ENCODE measurements around the gene SLC22A23.

SLC22A23 gene

DNA sequence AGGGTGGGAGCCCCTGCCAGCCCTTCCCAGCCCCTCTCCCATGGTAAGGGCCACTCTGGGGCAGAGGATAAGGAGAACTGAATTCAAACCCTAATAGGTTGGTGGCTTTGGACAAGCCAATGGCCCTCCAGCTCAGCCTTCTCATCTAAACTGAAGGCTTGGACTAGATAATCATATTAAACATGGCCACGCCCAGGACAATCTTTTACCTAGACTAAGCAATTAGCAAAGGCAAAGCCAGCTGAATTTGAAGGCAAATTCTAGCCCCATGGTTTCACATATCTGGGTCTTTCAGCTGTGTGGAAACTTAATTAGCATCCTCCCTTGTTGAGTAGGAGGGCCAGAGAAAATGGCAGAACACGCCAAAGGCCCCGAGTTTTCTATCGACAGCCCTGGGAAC lies 10.7 kb downstream of the SLC22A23 start:
- Mint-ChIP-seq H3K4me1 (peaks cover 17% of the 10 kb centered on the region), H3K27ac (no peak overlapping the region), H3K27me3 (peaks cover 8% of the 10 kb centered on the region), H3K36me3 (peaks cover 9% of the 10 kb centered on the region), H3K9me3 (peaks cover 6% of the 10 kb centered on the region), H3K4me3 (no peak overlapping the region)
- no peak for DNase-seq
- CTCF ChIA-PET: interaction anchor here (1.4 kb wide), 1 partner anchor 35 kb away, joined by 4 read pairs; no protein-coding TSS in a partner anchor

DNA sequence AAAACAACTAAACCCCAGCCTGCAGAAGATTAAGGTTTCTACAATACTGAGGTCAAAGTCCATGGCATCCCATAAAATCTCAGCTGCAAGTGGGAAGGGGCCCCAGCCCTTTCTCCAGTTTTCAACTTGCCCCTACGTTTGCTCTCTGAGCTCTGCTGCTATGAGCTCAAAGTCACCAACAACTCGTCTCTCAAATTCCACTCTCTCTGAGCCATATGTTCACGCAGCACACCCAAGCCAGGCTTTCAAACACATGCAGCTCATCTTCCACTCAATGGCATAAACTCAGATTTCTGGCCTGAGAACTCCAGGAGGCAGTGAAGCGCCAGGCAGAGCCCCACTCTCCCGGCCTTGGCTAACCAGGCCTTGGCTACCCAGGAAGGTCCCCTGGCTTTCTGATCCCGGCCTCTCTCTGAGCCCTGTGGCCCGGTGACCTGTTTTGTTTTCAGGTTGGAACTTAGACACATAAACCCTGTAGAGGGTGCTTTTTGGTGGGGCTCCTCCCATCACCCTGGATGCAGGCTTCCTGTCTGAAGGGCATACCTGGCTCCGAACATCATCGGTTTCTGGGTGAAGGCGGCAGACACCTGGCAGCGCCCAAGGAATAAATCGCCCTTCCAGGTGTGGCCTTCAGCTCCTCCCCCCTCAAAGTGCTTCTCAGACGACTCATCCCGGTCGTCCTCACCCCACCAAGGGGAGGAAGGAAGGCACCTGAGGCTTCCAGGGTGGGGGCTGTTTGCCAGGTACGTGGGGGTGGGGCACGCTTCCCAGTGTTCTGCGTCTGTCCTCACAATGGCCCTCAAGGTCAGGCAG lies 12.4 kb downstream of the SLC22A23 start:
- H3K4me3 Mint-ChIP-seq: no peak overlapping the region
- peaks cover 10% of the 10 kb centered on the region for H3K4me1 Mint-ChIP-seq
- H3K27me3 Mint-ChIP-seq: peaks cover 8% of the 10 kb centered on the region
- peaks cover 2% of the 10 kb centered on the region for H3K9me3 Mint-ChIP-seq
- H3K36me3 Mint-ChIP-seq: peaks cover 4% of the 10 kb centered on the region
- CTCF ChIA-PET: no interaction called here
- no peak for DNase-seq
- no peak overlapping the region for H3K27ac Mint-ChIP-seq

DNA sequence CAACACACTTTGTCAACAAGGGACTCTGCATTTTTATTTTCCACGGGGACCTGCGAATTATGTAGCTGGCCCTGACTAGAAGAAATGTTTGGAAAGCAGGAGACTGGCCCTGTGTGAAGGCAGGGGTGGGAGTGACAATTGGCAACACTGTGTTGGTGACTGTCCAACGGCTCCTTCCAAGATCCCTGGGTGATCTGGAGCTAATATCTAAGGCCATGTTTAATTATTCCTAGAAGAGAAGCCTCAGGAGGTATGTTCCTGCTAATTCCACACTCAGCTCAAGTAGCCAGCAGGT lies 13.7 kb downstream of the SLC22A23 start:
- H3K27ac Mint-ChIP-seq: no peak overlapping the region
- DNase-seq: no peak
- H3K9me3 Mint-ChIP-seq: no peaks in the 10 kb centered on the region
- H3K36me3 Mint-ChIP-seq: no peaks in the 10 kb centered on the region
- CTCF ChIA-PET: interaction anchor here (0.6 to 1.1 kb wide), 2 partner anchors 16 to 32 kb away, joined by 3 to 5 read pairs; no protein-coding TSS in a partner anchor
- no peak overlapping the region for H3K4me3 Mint-ChIP-seq
- peaks cover 8% of the 10 kb centered on the region for H3K27me3 Mint-ChIP-seq
- no peaks in the 10 kb centered on the region for H3K4me1 Mint-ChIP-seq

DNA sequence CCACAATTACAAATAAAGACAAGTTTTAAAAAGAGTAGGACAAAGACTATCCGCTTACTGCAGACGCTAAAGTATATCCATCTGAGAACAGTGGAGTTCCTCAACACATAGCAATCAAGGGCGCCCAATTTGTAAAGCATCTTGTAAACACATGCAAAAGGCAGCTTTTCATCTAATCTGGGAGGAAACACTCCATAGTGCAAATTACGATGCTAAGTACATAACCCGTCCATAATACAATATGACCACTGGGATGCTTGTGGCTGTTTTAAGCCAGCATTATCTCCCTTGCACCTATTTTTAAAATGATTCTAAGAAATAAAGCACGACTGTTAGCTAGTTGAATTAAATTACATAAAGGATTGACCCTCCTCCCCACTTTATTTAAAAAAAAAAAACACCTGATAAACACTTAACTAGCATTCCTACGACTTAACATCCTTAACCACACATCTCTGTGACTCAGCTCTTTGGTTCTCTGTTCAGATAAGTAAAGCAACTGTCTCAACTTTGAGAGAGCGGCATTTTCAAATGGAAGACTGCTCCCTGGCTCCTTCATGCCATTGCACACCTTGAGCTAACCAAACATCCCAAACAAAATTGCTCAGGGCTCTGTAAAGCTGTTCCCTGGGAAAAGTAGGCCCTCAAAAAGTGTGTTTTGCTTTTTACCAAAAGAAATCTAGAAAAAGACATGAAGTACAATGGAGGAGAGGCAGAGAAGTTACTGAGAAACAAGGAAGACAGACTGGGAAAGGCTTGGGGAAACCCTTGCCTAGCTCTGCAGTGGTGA lies 14.2 kb downstream of the SLC22A23 start:
- Mint-ChIP-seq H3K27me3 (peaks cover 8% of the 10 kb centered on the region), H3K27ac (no peak overlapping the region), H3K4me3 (no peak overlapping the region), H3K4me1 (no peaks in the 10 kb centered on the region), H3K36me3 (no peaks in the 10 kb centered on the region), H3K9me3 (no peaks in the 10 kb centered on the region)
- CTCF ChIA-PET: interaction anchor here (0.6 to 1.1 kb wide), 2 partner anchors 17 to 32 kb away, joined by 3 to 5 read pairs; no protein-coding TSS in a partner anchor
- DNase-seq: no peak

DNA sequence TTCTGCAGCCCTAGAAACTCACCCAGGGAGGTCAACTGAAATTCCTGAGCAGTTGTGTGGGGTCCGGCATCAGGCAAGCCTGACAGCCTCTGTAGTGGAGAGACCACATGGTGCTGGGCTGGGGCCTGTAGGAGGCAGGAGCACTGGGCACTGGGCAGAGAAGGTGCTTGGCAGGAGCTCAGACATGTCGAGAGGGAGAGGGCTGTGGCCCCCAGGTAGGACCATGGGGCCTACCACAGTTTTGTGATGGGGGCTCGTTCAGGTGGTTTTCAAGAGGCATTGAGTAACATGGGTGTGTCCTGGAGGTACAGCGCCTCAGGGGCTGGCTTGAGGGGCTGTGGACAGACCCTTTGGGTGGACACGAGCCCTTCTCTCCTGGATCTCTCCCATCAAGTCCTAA lies 15.9 kb downstream of the SLC22A23 start:
- no peak overlapping the region for H3K27ac Mint-ChIP-seq
- H3K9me3 Mint-ChIP-seq: no peaks in the 10 kb centered on the region
- H3K4me1 Mint-ChIP-seq: no peaks in the 10 kb centered on the region
- no peaks in the 10 kb centered on the region for H3K36me3 Mint-ChIP-seq
- no peak overlapping the region for H3K4me3 Mint-ChIP-seq
- H3K27me3 Mint-ChIP-seq: peaks cover 8% of the 10 kb centered on the region
- CTCF ChIA-PET: interaction anchor here (1.0 kb wide), 1 partner anchor 14 kb away, joined by 3 read pairs; no protein-coding TSS in a partner anchor
- no peak for DNase-seq

DNA sequence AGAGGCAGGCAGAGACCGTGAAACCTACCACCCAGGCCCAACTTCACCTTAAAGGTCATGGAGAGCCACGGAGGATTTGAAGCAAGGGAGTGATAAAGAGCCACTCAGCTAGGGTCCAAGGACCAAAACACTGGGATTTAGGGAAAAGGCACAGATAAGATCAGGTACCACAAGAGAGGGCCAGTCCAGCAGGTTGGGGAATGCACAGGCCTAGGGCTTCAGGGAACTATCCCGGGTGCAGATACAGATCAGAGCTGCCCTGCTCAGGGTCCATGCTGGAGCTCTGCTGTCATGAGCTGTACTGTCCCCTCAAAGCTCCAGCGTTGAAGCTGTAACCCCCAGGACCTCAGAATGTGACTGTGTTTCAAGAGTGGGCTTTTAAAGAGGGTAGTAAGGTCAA lies 16.9 kb downstream of the SLC22A23 start:
- Mint-ChIP-seq H3K27me3 (peaks cover 8% of the 10 kb centered on the region), H3K27ac (no peak overlapping the region), H3K36me3 (no peaks in the 10 kb centered on the region), H3K4me1 (no peaks in the 10 kb centered on the region), H3K9me3 (no peaks in the 10 kb centered on the region), H3K4me3 (no peak overlapping the region)
- DNase-seq: no peak
- CTCF ChIA-PET: interaction anchor here (1.0 kb wide), 1 partner anchor 13 kb away, joined by 3 read pairs; no protein-coding TSS in a partner anchor

DNA sequence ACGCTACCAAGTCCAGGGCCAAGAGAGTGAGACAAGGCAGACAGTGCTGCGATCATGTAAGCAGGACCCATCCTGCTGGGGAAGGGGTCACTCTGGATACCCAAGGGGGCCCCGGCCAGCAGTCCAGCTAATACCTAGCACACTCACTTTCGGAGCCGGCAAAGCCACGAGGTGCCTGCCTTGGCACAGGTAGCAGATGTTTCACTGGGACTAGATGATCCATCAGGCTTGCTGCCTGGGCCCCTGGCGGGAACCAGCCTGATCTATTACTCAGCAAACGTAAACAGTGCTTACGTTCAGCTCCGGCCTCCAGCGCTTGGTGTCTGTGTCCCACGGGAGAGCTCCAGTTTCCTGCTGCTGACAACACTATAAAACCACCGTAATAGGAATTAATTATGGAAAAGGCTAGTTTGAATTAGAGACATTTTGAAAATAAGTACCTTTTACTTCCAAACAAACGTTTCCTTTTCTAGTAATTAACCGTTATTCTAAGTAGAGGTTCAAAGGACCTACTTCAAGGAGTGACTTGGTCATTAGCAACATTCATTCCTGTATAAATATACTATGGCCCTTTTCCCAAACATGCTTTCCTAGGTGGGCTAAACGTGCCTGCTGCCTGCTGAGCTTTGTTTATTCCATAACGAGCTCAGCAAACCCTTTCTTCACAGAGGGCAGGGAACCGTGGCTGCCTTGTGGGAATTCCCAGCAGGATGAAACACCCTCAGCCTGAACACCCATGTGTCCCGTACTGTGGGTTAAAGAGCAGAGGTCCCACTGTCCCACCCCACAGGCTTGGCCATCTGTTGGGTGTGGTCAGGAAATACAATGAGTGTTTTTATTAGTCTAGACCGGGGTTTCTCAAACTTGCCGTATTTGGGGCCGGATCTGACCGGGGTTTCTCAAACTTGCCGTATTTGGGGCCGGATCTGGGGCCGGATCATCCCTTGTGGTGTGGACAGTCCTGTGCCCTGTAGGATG lies 18.4 kb downstream of the SLC22A23 start:
- no peak for DNase-seq
- Mint-ChIP-seq H3K36me3 (no peaks in the 10 kb centered on the region), H3K9me3 (no peaks in the 10 kb centered on the region), H3K27me3 (peaks cover 4% of the 10 kb centered on the region), H3K4me1 (no peaks in the 10 kb centered on the region), H3K4me3 (no peak overlapping the region), H3K27ac (no peak overlapping the region)
- CTCF ChIA-PET: no interaction called here

DNA sequence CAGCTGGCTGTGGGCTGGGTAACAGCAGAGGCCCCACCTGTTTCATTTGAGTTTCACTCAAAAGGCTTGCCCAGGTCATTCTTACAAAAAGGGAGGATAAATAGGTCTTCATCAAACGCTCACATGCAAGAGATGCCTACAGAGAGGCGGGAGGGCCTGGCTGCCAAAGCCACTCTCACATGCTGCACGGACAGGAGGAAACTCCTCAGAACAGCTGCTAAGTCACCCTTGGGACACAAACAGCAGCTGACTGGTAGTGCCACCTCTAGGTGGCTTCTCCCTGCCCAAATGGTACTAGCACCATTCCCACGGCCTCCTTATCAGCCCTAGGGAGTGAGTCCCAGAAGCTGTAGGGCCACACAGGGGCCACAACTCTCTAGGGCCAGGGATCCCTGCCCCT lies 23.8 kb downstream of the SLC22A23 start:
- DNase-seq: no peak

DNA sequence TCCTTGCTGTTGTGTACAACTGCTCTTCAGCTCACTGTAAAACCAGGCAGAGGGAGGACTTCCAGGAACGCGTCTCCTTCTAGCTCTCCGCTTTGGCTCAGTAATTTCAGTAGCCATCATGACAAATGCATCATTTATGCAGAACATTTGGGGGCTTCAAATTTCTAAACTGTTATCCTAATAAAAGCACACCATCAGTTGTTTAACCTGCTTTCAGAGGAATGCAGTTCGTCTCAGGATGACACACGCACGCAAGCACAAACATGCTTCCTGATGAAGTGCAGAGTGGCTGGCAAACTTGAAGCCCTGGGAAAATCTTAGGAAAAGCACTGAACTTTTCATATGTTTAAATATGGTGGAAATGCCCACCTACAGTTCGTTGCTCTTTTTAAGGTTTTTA lies 24.4 kb downstream of the SLC22A23 start:
- H3K36me3 Mint-ChIP-seq: no peaks in the 10 kb centered on the region
- no peaks in the 10 kb centered on the region for H3K9me3 Mint-ChIP-seq
- H3K4me3 Mint-ChIP-seq: no peak overlapping the region
- no peaks in the 10 kb centered on the region for H3K27me3 Mint-ChIP-seq
- DNase-seq: no peak
- CTCF ChIA-PET: no interaction called here
- no peak overlapping the region for H3K27ac Mint-ChIP-seq
- no peaks in the 10 kb centered on the region for H3K4me1 Mint-ChIP-seq

More for the DNA sequence above, 23.8 kb downstream of the SLC22A23 start:
- Mint-ChIP-seq H3K36me3 (no peaks in the 10 kb centered on the region), H3K9me3 (no peaks in the 10 kb centered on the region), H3K4me1 (no peaks in the 10 kb centered on the region), H3K4me3 (no peak overlapping the region), H3K27ac (no peak overlapping the region), H3K27me3 (no peaks in the 10 kb centered on the region)
- CTCF ChIA-PET: no interaction called here

DNA sequence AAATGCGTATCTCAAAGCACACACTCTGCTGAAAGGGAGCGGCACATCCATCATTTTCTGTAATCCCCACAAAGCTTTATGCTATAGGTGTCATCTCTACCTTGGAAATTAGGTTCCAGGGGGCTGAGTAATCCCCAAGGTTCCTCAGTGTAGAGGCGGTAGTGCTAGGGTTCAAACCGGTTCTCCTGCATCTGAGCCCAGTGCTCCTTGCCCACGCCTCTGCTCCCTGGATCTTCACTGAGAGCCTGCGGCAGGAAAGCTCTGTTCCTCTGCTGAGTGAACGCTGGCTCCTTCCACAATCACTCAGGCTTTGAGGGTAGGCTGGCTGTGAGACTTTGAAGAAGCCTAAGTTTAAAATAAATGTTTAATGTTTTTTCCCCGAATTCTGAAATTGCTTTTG lies 24.9 kb downstream of the SLC22A23 start:
- no peaks in the 10 kb centered on the region for H3K4me1 Mint-ChIP-seq
- DNase-seq: no peak
- no peaks in the 10 kb centered on the region for H3K9me3 Mint-ChIP-seq
- H3K27me3 Mint-ChIP-seq: no peaks in the 10 kb centered on the region
- H3K4me3 Mint-ChIP-seq: no peak overlapping the region
- H3K27ac Mint-ChIP-seq: no peak overlapping the region
- CTCF ChIA-PET: interaction anchor here (1.8 kb wide), 1 partner anchor 19 kb away, joined by 4 read pairs; no protein-coding TSS in a partner anchor
- H3K36me3 Mint-ChIP-seq: no peaks in the 10 kb centered on the region

DNA sequence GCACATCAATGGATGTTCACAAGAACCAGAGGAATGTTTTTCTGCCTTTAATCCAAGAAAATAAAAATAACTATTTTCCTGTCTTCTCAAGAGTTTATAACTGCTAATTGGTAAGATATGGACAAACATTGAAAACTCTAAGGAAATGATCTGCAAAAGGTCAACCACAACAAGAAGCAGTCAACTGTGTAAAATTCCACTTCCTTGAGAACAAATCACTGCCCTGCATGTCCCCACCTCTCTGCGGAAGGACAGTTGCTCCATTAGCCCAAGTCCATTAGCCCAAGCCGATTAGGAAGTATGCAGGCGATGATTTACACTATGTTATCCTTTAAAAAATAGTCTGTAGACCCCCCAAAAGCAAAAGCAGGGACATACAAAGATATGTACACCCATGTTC lies 27.6 kb downstream of the SLC22A23 start:
- Mint-ChIP-seq H3K36me3 (no peaks in the 10 kb centered on the region), H3K4me3 (no peak overlapping the region), H3K27me3 (no peaks in the 10 kb centered on the region), H3K27ac (no peak overlapping the region), H3K4me1 (no peaks in the 10 kb centered on the region), H3K9me3 (no peaks in the 10 kb centered on the region)
- CTCF ChIA-PET: no interaction called here
- DNase-seq: no peak

DNA sequence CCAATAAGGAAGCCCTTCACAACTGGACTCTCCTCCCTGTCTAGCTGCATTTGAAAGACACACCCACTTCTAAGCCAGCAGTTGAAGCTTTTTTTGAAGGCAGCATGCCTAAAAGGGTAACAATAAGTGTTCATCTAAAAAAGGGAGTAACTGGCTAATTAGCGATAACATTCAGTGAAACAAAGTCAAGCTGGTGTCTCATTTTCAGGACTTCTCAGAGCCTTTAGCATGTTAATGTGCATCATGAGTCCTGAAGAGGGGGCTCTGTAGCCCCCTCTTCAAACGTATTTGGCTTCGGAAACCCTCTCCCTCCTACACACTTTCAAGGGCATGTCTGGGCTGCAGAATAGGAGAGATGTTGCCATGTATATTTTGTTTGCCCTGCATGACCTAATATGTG lies 28.1 kb downstream of the SLC22A23 start:
- CTCF ChIA-PET: no interaction called here
- Mint-ChIP-seq H3K27me3 (peaks cover 4% of the 10 kb centered on the region), H3K36me3 (no peaks in the 10 kb centered on the region), H3K4me1 (no peaks in the 10 kb centered on the region), H3K9me3 (no peaks in the 10 kb centered on the region), H3K27ac (no peak overlapping the region), H3K4me3 (no peak overlapping the region)
- no peak for DNase-seq

DNA sequence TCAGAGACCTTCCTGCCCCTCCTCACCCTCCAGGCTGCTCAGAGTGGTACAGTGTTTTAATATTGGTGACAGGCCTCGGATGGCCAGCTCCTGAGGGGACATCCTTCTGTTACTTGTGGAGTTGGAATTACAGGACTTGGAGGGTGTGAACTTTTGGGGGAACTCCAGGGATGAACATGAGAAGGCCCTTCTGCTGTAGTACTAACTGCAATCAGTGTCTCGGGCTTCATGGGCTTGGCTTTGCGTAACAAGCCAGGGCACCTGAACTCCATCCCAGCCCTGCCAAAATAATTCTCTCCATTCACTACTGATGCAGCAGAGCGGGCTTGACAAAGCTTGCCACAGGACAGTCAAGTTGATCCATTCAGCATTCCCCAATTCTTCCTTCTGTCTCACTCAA lies 28.6 kb downstream of the SLC22A23 start:
- H3K9me3 Mint-ChIP-seq: no peaks in the 10 kb centered on the region

DNA sequence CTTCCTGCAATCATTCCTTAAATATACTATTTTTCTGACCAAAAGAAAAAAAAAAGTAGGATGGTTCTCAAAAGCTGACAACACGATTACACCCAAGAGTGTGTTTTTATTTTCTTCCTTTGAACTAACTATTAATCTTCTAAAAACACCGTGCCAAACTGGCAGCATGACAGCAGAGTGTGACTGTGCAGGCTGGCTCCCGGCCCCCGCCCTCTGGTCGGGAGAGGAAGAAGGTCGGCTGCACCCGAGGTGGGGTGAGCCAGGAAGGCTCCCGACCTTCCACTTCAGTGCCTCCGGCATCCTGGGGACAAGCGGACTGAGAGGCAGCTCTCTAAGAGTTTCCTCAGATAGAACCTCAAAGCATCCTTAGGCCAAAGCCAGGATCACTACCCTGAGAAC lies 29.2 kb downstream of the SLC22A23 start:
- H3K27me3 Mint-ChIP-seq: peaks cover 12% of the 10 kb centered on the region
- CTCF ChIA-PET: interaction anchor here (1.2 kb wide), 1 partner anchor 13 kb away, joined by 3 read pairs; no protein-coding TSS in a partner anchor
- H3K36me3 Mint-ChIP-seq: no peaks in the 10 kb centered on the region
- no peaks in the 10 kb centered on the region for H3K4me1 Mint-ChIP-seq
- DNase-seq: no peak
- H3K9me3 Mint-ChIP-seq: no peaks in the 10 kb centered on the region
- no peak overlapping the region for H3K4me3 Mint-ChIP-seq
- no peak overlapping the region for H3K27ac Mint-ChIP-seq

More for the DNA sequence above, 28.6 kb downstream of the SLC22A23 start:
- no peak for DNase-seq
- Mint-ChIP-seq H3K4me3 (no peak overlapping the region), H3K36me3 (no peaks in the 10 kb centered on the region), H3K27ac (no peak overlapping the region), H3K4me1 (no peaks in the 10 kb centered on the region), H3K27me3 (peaks cover 7% of the 10 kb centered on the region)
- CTCF ChIA-PET: no interaction called here
